Gastroesophageal sphincter (tissue), 3 donors: Measurements from ENCODE around the gene LY86.

ENCODE experiments used
- CTCF ChIP-seq, 4 experiments: fragments of 200-600 bp in 2 of 4; fragments of 450-650 bp in 2 of 4; sonication (generic) in 1 of 4; IDR thresholded peaks; one replicate each; pipeline ENCODE4 v1.5.1; 2017 to 2019; ENCODE audit warnings: antibody characterized with exemption in 4 of 4, mild to moderate bottlenecking in 2 of 4, moderate library complexity in 2 of 4
- EP300 ChIP-seq: sonication (generic); formaldehyde crosslinking; IDR thresholded peaks from one replicate; pipeline ENCODE4 v1.6.1; 2017; ENCODE audit warnings: antibody characterized with exemption, mild to moderate bottlenecking
- POLR2A ChIP-seq, 2 donors: fragments of 450-650 bp; IDR thresholded peaks; one replicate each; pipeline ENCODE4 v1.6.1; 2017; ENCODE audit warnings: antibody characterized with exemption in 2 of 2, mild to moderate bottlenecking in 2 of 2, moderate library complexity in 1 of 2

GRCh38 chr6:6612308-6612707, 23.8 kb downstream of the LY86 start:
- TF ChIP-seq EP300 (no peak), POLR2A (IDR thresholded peaks at IDR 0.05) (no peak), CTCF (IDR thresholded peaks at IDR 0.05) (no peak)
